BJ (cell line): Measurements from ENCODE around the gene MUC3A. TPM values are rescaled to one million over a fixed set of nuclear protein-coding genes. Genes with fewer than 3 reads are reported as not detected.

Experiments
- CTCF ChIA-PET: fragments of 350-600 bp; formaldehyde crosslinking; extraction: SDS; loops from one replicate; lab custom pipeline; 2021; ENCODE audit warnings: antibody characterized with exemption, inconsistent platforms; lab: Yijun Ruan, JAX
- POLR2A ChIA-PET: fragments of 300-600 bp; sonication (Branson Sonifier 250); formaldehyde crosslinking; extraction: SDS; loops from one replicate; lab custom pipeline; 2021; ENCODE audit warnings: antibody characterized with exemption; lab: Charles Lee
- DNase-seq: peaks from one replicate; pipeline ENCODE4 v3.0.0-alpha.2; 2011; ENCODE audit warnings: low read depth
- H3K27me3 ChIP-seq: 2 replicates; pipeline ENCODE4 v1.6.0; 2011; ENCODE audit warnings: low read length; ENCODE audit not compliant: control insufficient read depth, insufficient read depth
- H3K36me3 ChIP-seq: 2 replicates; pipeline ENCODE4 v1.5.1; 2011; ENCODE audit warnings: low read length; ENCODE audit not compliant: control insufficient read depth, insufficient read depth
- H3K4me3 ChIP-seq: 2 replicates; pipeline ENCODE4 v1.5.1; 2011; ENCODE audit warnings: low read depth, mild to moderate bottlenecking, control low read depth, low read length
- polyA plus RNA-seq: library from polyadenylated mRNA; depleted of rRNA; stranded (reverse); fragments of >200 nt; gene quantifications from 2 replicates; pipeline ENCODE4 v1.2.3, GENCODE V29; 2011
- TF ChIP-seq, protein P1 (sequence below): IDR thresholded peaks from 2 replicates; pipeline ENCODE4 v1.5.1; 2011; ENCODE audit warnings: low read depth, mild to moderate bottlenecking, control low read depth, inconsistent platforms, low read length, moderate library complexity; ENCODE audit not compliant: insufficient read depth

MUC3A gene
- polyA plus RNA-seq, 1 experiment, result not detected

DNA sequence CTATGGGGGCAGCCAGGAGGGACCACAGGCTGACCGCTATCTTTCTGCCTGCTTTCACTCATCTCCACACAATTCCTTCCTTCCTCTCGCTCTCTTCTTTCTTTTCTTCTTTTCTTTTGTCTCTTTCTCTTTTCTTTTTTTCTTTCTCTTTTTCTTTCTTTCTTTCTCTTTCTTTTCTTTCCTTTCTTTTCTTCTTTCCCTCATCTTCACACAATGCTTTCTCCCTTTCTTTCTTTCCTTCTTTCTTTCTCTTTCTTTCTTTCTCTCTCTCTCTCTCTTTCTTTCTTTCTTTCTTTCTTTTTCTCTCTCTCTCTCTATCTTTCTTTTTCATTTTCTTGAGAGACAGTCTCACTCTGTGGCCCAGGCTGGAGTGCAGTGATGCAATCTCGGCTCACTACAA, 13.2 kb downstream of the MUC3A start:
- Histone ChIP-seq H3K4me3 (no peak overlapping the region), H3K27me3 (peaks cover 34% of the 10 kb centered on the region), H3K36me3 (no peaks in the 10 kb centered on the region)
- ChIA-PET POLR2A (no interaction called here), CTCF (no interaction called here)
- no peak for DNase-seq
- TF ChIP-seq, protein P1, sequence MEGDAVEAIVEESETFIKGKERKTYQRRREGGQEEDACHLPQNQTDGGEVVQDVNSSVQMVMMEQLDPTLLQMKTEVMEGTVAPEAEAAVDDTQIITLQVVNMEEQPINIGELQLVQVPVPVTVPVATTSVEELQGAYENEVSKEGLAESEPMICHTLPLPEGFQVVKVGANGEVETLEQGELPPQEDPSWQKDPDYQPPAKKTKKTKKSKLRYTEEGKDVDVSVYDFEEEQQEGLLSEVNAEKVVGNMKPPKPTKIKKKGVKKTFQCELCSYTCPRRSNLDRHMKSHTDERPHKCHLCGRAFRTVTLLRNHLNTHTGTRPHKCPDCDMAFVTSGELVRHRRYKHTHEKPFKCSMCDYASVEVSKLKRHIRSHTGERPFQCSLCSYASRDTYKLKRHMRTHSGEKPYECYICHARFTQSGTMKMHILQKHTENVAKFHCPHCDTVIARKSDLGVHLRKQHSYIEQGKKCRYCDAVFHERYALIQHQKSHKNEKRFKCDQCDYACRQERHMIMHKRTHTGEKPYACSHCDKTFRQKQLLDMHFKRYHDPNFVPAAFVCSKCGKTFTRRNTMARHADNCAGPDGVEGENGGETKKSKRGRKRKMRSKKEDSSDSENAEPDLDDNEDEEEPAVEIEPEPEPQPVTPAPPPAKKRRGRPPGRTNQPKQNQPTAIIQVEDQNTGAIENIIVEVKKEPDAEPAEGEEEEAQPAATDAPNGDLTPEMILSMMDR, result no peak

DNA sequence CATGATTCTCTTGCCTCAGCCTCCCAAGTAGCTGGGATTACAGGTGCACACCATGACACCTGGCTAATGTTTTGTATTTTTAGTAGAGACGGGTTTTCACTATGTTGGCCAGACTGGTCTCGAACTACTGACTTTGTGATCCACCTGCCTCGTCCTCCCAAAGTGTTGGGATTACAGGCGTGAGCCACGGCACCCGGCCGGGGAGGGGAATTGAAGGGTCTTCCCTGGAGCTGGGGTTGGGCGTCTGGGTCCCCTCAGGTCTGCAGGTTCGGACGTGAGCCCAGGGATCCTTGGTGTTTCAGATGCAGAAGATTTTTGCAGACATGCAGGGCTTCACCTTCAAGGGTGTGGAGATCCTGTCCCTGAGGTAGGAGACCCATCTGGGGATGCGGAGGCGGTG, 14.1 kb downstream of the MUC3A start:
- peaks cover 37% of the 10 kb centered on the region for H3K27me3 ChIP-seq
- H3K4me3 ChIP-seq, result no peak overlapping the region
- DNase-seq, result no peak
- POLR2A ChIA-PET, result no interaction called here
- CTCF ChIA-PET, result no interaction called here
- TF ChIP-seq, protein P1, result no peak
- H3K36me3 ChIP-seq, result no peaks in the 10 kb centered on the region

DNA sequence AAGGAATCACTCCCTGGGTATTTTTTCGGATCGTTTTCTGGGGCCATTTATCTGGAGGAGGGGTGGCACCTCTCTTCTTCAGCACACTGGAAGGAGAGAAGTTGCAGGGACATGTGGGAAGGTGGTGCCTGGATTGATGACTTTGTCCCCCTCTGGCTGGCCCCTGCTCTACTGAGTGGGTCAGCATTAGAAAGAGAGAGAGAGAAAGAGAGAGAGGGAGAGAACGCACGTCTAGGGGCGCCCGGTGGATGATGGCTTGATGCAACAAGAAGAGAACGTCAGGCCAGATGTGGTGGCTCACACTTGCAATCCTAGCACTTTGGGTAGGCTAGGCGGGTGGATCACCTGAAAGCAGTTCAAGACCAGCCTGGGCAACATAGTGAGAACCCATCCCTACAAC, 14.5 kb downstream of the MUC3A start:
- CTCF ChIA-PET, result no interaction called here

DNA sequence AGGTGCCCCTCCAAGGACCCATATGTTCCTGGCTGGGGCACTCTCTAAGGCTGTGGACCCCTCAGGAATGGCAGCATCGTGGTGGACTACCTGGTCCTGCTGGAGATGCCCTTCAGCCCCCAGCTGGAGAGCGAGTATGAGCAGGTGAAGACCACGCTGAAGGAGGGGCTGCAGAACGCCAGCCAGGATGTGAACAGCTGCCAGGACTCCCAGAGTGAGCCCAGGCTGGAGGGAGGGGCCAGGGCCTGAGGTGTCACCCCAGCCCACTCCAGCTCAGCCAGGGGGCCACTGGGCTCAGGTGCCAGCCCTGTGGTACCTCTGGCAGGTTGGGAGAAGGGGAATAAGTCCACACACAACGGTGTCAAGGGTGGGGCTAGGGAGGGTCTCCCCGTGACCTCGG, 15.3 kb downstream of the MUC3A start:
- ChIA-PET POLR2A (no interaction called here), CTCF (no interaction called here)
- Histone ChIP-seq H3K36me3 (no peaks in the 10 kb centered on the region), H3K4me3 (no peak overlapping the region), H3K27me3 (peaks cover 38% of the 10 kb centered on the region)
- TF ChIP-seq, protein P1, result no peak
- DNase-seq, result no peak

More for the DNA sequence above, 14.5 kb downstream of the MUC3A start:
- Histone ChIP-seq H3K27me3 (peaks cover 38% of the 10 kb centered on the region), H3K36me3 (no peaks in the 10 kb centered on the region), H3K4me3 (no peak overlapping the region)
- POLR2A ChIA-PET, result no interaction called here
- TF ChIP-seq, protein P1, result no peak
- DNase-seq, result no peak

DNA sequence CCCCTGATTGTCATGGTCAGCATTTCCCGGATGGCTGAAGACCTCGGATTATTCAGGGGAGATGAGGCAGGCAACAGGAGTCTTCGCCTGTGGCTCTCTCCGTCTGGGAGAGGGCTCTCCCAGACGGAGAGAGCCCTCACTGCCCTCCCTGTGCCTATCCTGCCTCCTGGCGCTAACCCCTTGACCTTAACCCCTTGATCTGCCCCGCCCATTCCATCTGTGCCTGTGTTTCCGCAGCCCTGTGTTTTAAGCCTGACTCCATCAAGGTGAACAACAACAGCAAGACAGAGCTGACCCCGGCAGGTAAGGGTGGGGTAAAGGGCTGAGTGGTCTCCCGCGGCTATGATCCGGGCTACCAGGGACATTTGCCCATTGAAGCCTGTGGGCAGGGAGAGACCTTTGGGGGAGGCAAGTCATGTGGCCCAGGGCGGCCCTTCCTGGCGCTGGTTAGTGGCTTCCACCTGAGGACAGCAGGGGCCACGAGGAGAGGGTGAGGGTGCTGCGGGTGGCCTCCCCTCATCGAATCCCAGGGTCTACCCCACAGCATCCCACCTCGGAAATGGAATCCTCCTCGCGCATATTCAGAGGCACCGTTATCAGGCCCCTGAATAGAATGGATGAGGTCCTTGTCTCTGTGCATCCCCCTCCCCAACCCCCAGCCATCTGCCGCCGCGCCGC, 15.8 kb downstream of the MUC3A start:
- TF ChIP-seq, protein P1, result no peak
- DNase-seq, result no peak
- Histone ChIP-seq H3K27me3 (peaks cover 35% of the 10 kb centered on the region), H3K4me3 (no peak overlapping the region), H3K36me3 (no peaks in the 10 kb centered on the region)
- ChIA-PET POLR2A (no interaction called here), CTCF (interaction anchor here (0.9 to 1.2 kb wide), 4 partner anchors 7 to 93 kb away, joined by 3 to 4 read pairs (median 4); no protein-coding TSS in a partner anchor)
